IPS-11a (cell line): ENCODE results near the gene OR10H4.
A peak's percentile ranks its signal among the peaks of the same experiment; 100 is the strongest.
"Not testable (repeated sequence)": the region's sequence is repeated elsewhere in the genome, so short reads cannot be mapped to it uniquely, and the experiment has no call there.

ENCODE experiments used
- H3K4me3 ChIP-seq: one replicate; pipeline ENCODE4 v1.5.1; 2013; ENCODE audit warnings: low read depth, low read length, control low read depth

Gene OR10H4

GRCh38 chr19:15948223-15949058 is at the start of gene OR10H4:
OR10H4 (plus strand) TSS chr19:15949008; CDS start chr19:15949008, 0 bp downstream.
- no peak within 1 kb of the TSS for H3K4me3 ChIP-seq

GRCh38 chr19:15899561-15899960 is 49.2 kb upstream of the OR10H4 start:
- not testable (repeated sequence) for H3K4me3 ChIP-seq

GRCh38 chr19:15900032-15900431 is 48.8 kb upstream of the OR10H4 start:
- not testable (repeated sequence) for H3K4me3 ChIP-seq

GRCh38 chr19:15900504-15900903 is 48.3 kb upstream of the OR10H4 start:
- no peak overlapping the region for H3K4me3 ChIP-seq

- H3K4me3 ChIP-seq: no peak overlapping the region
Measured at GRCh38 chr19:15902254-15902653, 46.6 kb upstream of the OR10H4 start.

GRCh38 chr19:15902898-15903297 is 45.9 kb upstream of the OR10H4 start:
- not testable (repeated sequence) for H3K4me3 ChIP-seq

- no peak overlapping the region for H3K4me3 ChIP-seq
Measured at GRCh38 chr19:15905026-15905425, 43.8 kb upstream of the OR10H4 start.

GRCh38 chr19:15911599-15912235 is 37.1 kb upstream of the OR10H4 start:
- H3K4me3 ChIP-seq: peak overlapping the region; percentile 31

GRCh38 chr19:15913384-15913783 is 35.4 kb upstream of the OR10H4 start:
- H3K4me3 ChIP-seq: no peak overlapping the region

- H3K4me3 ChIP-seq: no peak overlapping the region
Measured at GRCh38 chr19:15913830-15914229, 35.0 kb upstream of the OR10H4 start.

GRCh38 chr19:15915109-15915508 is 33.7 kb upstream of the OR10H4 start:
- H3K4me3 ChIP-seq: no peak overlapping the region

- no peak overlapping the region for H3K4me3 ChIP-seq
Measured at GRCh38 chr19:15919243-15919642, 29.6 kb upstream of the OR10H4 start.

- H3K4me3 ChIP-seq: no peak overlapping the region
Measured at GRCh38 chr19:15922021-15922420, 26.8 kb upstream of the OR10H4 start.

GRCh38 chr19:15923702-15924101 is 25.1 kb upstream of the OR10H4 start:
- H3K4me3 ChIP-seq: no peak overlapping the region

- H3K4me3 ChIP-seq: no peak overlapping the region
Measured at GRCh38 chr19:15926484-15926883, 22.3 kb upstream of the OR10H4 start.

- H3K4me3 ChIP-seq: no peak overlapping the region
Measured at GRCh38 chr19:15928321-15928720, 20.5 kb upstream of the OR10H4 start.

- not testable (repeated sequence) for H3K4me3 ChIP-seq
Measured at GRCh38 chr19:15933761-15934331, 15.0 kb upstream of the OR10H4 start.

GRCh38 chr19:15934332-15935078 is 14.3 kb upstream of the OR10H4 start, which contains the start of gene CYP4F11:
CYP4F11 (minus strand) TSS chr19:15934529; CDS start chr19:15934408, 121 bp downstream.
- H3K4me3 ChIP-seq: no peak within 1 kb of the TSS

- H3K4me3 ChIP-seq: no peak overlapping the region
Measured at GRCh38 chr19:15935167-15935702, 13.6 kb upstream of the OR10H4 start.

GRCh38 chr19:15936173-15936572 is 12.6 kb upstream of the OR10H4 start:
- H3K4me3 ChIP-seq: no peak overlapping the region

- no peak overlapping the region for H3K4me3 ChIP-seq
Measured at GRCh38 chr19:15936950-15937349, 11.9 kb upstream of the OR10H4 start.
